HL-60/S4 (cell line): ENCODE measurements around the gene LPGAT1.

Experiments used
- in situ Hi-C: fragments of 300-500 bp; cut with MboI; formaldehyde crosslinking; loops from 2 replicates; pipeline ENCODE4 v1.14.3; 2022; ENCODE audit warnings: low sequenced_read_pairs

LPGAT1 gene

GRCh38 chr1:211829343-211830054 lies 1.1 kb downstream of the LPGAT1 start:
- in situ Hi-C loops, result no loop called here

- in situ Hi-C loops, result no loop called here
Observed at GRCh38 chr1:211828584-211829342, 1.8 kb downstream of the LPGAT1 start.

GRCh38 chr1:211827051-211827450 lies 3.5 kb downstream of the LPGAT1 start:
- in situ Hi-C loops, result no loop called here

- in situ Hi-C loops, result no loop called here
Observed at GRCh38 chr1:211825980-211826379, 4.6 kb downstream of the LPGAT1 start.

GRCh38 chr1:211822677-211823407 lies 7.7 kb downstream of the LPGAT1 start:
- in situ Hi-C loops, result no loop called here

GRCh38 chr1:211816586-211816985 lies 14.0 kb downstream of the LPGAT1 start:
- in situ Hi-C loops, result no loop called here

GRCh38 chr1:211814313-211814712 lies 16.2 kb downstream of the LPGAT1 start:
- in situ Hi-C loops, result no loop called here

- in situ Hi-C loops, result no loop called here
Observed at GRCh38 chr1:211813590-211813989, 17.0 kb downstream of the LPGAT1 start.

- in situ Hi-C loops, result no loop called here
Observed at GRCh38 chr1:211812584-211812983, 18.0 kb downstream of the LPGAT1 start.

GRCh38 chr1:211811848-211812247 lies 18.7 kb downstream of the LPGAT1 start:
- in situ Hi-C loops, result no loop called here

- in situ Hi-C loops, result no loop called here
Observed at GRCh38 chr1:211811126-211811525, 19.4 kb downstream of the LPGAT1 start.

GRCh38 chr1:211808475-211808874 lies 22.1 kb downstream of the LPGAT1 start:
- in situ Hi-C loops, result no loop called here

- in situ Hi-C loops, result no loop called here
Observed at GRCh38 chr1:211804915-211805314, 25.6 kb downstream of the LPGAT1 start.

- in situ Hi-C loops, result no loop called here
Observed at GRCh38 chr1:211800925-211801607, 29.5 kb downstream of the LPGAT1 start.

GRCh38 chr1:211797994-211798393 lies 32.6 kb downstream of the LPGAT1 start:
- in situ Hi-C loops, result no loop called here

- in situ Hi-C loops, result no loop called here
Observed at GRCh38 chr1:211791979-211792378, 38.6 kb downstream of the LPGAT1 start.

GRCh38 chr1:211789641-211790464 lies 40.7 kb downstream of the LPGAT1 start:
- in situ Hi-C loops, result no loop called here

GRCh38 chr1:211788626-211789025 lies 41.9 kb downstream of the LPGAT1 start:
- in situ Hi-C loops, result no loop called here

- in situ Hi-C loops, result no loop called here
Observed at GRCh38 chr1:211783897-211784296, 46.7 kb downstream of the LPGAT1 start.

GRCh38 chr1:211783266-211783665 lies 47.3 kb downstream of the LPGAT1 start:
- in situ Hi-C loops, result no loop called here
